DMS114 treated with DMSO at 0.1 percent for 48 hours (cell line): ENCODE results near the gene CHST6.
"Not testable (repeated sequence)": the region's sequence is repeated elsewhere in the genome, so short reads cannot be mapped to it uniquely, and the experiment has no call there.

Source experiments
- DNase-seq: peaks from one replicate; lab custom pipeline; 2025; ENCODE audit not compliant: unreplicated experiment; lab: John Stamatoyannopoulos, UW

The CHST6 gene

GRCh38 chr16:75477680-75478473, 17.4 kb downstream of the CHST6 start:
- no peak for DNase-seq

- DNase-seq = no peak
Measured at GRCh38 chr16:75476817-75477216, 18.4 kb downstream of the CHST6 start.

- DNase-seq = no peak
Measured at GRCh38 chr16:75475420-75475847, 19.8 kb downstream of the CHST6 start.

- DNase-seq = no peak
Measured at GRCh38 chr16:75472908-75473877, 22.0 kb downstream of the CHST6 start.

- DNase-seq = peak; percentile 51
Measured at GRCh38 chr16:75471723-75472633, 23.3 kb downstream of the CHST6 start.

- DNase-seq = no peak
Measured at GRCh38 chr16:75466760-75467159, 28.5 kb downstream of the CHST6 start.

- DNase-seq = peak; percentile 96
Measured at GRCh38 chr16:75464122-75464918, 30.9 kb downstream of the CHST6 start, which contains the start of gene TMEM170A. Gene TMEM170A, minus strand, starts transcription at chr16:75464689. Its CDS starts 89 bp downstream, at chr16:75464600.

GRCh38 chr16:75463389-75464121, 31.7 kb downstream of the CHST6 start:
- DNase-seq = not testable (repeated sequence)

GRCh38 chr16:75462806-75463205, 32.4 kb downstream of the CHST6 start:
- DNase-seq = no peak

- no peak for DNase-seq
Measured at GRCh38 chr16:75461575-75461974, 33.7 kb downstream of the CHST6 start.

- no peak for DNase-seq
Measured at GRCh38 chr16:75460446-75460845, 34.8 kb downstream of the CHST6 start.

- DNase-seq = no peak
Measured at GRCh38 chr16:75459691-75460090, 35.5 kb downstream of the CHST6 start.

GRCh38 chr16:75458439-75458838, 36.8 kb downstream of the CHST6 start:
- DNase-seq = no peak

- no peak for DNase-seq
Measured at GRCh38 chr16:75458029-75458428, 37.2 kb downstream of the CHST6 start.

- DNase-seq = no peak
Measured at GRCh38 chr16:75457485-75458021, 37.7 kb downstream of the CHST6 start.

- no peak for DNase-seq
Measured at GRCh38 chr16:75456971-75457370, 38.3 kb downstream of the CHST6 start.

GRCh38 chr16:75456486-75456885, 38.8 kb downstream of the CHST6 start:
- not testable (repeated sequence) for DNase-seq

GRCh38 chr16:75455677-75456076, 39.6 kb downstream of the CHST6 start:
- DNase-seq = no peak
